ENCODE measurements around the gene PPP1R10.

The PPP1R10 gene

GRCh38 chr6:30618270-30618797 is 1.3 kb upstream of the PPP1R10 start:
- DNase-seq, result no peak

DNA sequence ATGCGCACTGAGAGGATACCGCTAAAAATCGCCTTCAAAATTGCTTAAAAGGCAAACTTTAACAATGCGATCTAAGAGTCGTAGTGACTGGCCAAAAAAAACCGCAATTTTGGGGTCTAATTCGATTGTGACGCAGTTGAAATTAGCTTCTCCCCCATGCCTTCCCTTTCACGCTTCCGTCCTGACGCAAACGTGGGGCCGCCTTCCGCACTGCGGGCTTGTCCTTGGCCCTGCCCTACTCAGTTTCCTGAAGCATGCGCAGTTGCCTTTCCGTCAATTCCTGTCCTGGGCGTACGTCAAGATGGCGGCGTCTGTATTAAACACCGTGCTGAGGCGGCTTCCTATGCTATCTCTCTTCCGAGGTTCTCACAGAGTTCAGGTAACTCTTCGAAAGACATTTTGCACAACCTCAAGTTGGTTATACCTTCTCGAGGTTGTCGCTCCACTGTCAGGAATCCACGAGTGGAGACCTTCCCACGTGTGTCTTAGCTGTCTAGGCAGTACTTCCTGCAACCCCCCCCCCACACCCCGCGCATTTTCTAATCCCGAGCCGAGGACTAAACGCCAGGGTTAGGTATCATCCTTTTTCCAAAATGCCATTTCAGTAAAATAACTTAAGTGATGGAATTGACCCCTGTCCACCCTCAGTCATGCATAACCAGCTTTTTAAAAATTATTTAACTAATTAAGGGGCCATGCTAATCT is 674 bp upstream of the PPP1R10 start, which contains the start of gene MRPS18B:
MRPS18B (plus strand) TSS at position 276 of the 705 bp plus-strand sequence; CDS start at position 302, 26 bp downstream.
- DNase-seq, result peak; percentile 91

- DNase-seq, result no peak
These were observed 859 bp downstream of the PPP1R10 start for GRCh38 chr6:30615958-30616810.

GRCh38 chr6:30615219-30615957 is 1.7 kb downstream of the PPP1R10 start:
- DNase-seq, result peak; percentile 25

DNA sequence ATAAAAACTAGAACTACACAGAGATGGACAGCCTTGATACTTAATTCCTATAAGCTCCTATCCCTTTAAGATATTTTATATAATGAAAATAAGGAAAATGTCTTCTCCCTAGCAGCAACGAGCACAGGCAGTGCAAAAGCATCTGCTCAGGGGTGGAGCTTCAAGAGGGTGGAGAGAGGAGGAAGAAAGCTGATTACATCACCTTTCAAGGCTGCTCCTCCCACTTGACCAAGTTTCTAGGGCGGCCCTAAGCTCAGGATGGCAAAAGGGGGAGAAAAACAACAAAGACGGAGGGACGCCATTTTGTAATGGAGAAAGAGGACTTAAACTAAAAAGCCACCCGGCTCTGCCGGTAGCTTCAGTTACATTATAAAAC is 2.2 kb downstream of the PPP1R10 start:
- DNase-seq, result peak; percentile 91

GRCh38 chr6:30614044-30614842 is 2.8 kb downstream of the PPP1R10 start:
- no peak for DNase-seq

- no peak for DNase-seq
These were observed 3.6 kb downstream of the PPP1R10 start for GRCh38 chr6:30613251-30614043.

DNA sequence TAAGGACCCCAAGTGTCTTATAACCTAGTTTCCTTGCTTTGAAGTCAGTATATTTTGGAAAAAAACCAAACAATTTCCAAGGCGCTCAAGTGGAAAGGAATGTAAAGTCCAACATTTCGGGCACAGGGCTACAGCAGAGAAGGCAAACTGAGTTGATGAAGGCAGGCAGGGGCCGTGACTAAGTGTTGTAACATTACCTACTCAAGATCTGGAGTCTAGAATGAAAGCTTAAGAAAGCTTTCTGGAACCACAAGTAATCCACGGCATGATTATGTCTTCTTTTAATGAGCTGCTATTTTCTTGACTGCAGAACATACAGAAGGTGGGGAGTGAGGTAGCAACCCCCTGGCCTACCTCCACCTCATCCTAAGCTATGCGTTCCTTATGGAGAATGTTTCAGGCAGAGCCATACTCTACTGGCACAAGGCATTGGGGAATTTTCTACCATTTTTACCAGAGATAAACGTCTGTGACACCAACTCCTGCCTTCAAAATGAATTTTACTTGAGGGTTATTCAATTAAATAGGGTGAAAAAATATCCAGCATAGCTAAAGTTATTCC is 4.3 kb downstream of the PPP1R10 start:
- DNase-seq, result no peak

- DNase-seq, result no peak
These were observed 4.8 kb downstream of the PPP1R10 start for GRCh38 chr6:30612213-30612612.

GRCh38 chr6:30611856-30612194 is 5.2 kb downstream of the PPP1R10 start:
- no peak for DNase-seq

GRCh38 chr6:30611150-30611855 is 5.7 kb downstream of the PPP1R10 start:
- DNase-seq, result no peak

GRCh38 chr6:30610065-30610464 is 7.0 kb downstream of the PPP1R10 start:
- no peak for DNase-seq

- no peak for DNase-seq
These were observed 13.1 kb downstream of the PPP1R10 start for GRCh38 chr6:30603961-30604360.

DNA sequence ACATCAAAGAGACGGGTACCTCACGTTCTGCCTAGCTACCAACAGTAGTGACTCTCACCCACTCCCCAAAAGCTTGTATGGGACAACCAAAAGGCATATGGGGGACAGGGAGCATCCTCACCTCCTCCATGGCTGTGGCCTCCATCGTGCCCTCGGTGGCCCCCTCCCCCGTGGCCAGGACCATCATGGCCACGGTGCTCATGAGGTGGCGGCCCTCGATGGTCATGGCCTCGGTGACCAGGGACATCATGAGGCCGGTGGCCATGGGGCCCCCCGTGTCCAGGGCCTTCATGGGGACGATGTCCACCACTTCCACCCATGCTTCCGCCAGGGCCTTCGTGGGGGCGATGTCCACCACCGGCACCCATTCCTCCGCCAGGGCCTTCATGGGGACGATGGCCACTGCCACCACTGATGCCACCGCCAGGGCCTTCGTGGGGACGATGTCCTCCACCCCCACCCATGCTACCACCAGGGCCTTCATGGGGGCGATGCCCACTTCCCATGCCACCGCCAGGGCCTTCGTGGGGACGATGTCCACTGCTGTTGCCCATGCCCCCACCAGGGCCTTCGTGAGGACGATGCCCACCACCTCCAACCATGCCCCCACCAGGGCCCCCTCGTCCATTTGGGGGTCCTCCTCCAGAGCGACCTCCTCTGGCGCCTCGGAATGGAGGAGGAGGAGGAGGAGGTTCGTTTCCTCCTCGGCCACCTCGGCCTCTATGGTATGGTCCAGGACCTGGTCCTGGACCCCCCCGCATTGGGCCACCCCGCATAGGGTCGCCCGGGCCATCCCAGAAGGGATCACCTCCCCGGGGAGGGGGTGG is 15.0 kb downstream of the PPP1R10 start:
- no peak for DNase-seq

- no peak for DNase-seq
These were observed 15.6 kb downstream of the PPP1R10 start for GRCh38 chr6:30601436-30601814.

DNA sequence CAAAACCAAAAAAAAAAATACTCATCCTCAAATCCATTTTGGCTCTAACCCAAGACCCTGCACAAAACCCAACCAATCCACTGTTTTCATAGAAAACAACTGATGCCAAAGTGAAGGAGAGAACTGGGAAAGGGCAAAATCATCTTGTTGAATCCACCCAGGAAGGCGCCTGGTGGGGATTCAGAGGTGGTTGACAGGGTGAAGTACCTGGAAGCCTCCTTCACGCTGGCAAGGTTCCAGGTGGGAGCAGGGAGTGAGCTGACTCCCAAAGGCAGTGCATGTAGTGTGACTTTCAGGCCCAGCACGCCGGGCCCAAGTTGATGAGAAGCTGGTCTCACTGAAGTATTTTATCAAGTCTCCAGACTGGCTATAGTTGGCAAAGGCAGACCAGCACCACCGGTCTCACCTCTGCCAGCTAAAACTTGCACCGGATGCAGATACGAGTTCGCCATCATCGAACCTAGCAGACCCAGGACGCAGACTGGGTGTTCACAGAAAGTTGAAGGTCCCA is 16.5 kb downstream of the PPP1R10 start:
- DNase-seq, result no peak

- no peak for DNase-seq
These were observed 17.3 kb downstream of the PPP1R10 start for GRCh38 chr6:30599625-30600324.

DNA sequence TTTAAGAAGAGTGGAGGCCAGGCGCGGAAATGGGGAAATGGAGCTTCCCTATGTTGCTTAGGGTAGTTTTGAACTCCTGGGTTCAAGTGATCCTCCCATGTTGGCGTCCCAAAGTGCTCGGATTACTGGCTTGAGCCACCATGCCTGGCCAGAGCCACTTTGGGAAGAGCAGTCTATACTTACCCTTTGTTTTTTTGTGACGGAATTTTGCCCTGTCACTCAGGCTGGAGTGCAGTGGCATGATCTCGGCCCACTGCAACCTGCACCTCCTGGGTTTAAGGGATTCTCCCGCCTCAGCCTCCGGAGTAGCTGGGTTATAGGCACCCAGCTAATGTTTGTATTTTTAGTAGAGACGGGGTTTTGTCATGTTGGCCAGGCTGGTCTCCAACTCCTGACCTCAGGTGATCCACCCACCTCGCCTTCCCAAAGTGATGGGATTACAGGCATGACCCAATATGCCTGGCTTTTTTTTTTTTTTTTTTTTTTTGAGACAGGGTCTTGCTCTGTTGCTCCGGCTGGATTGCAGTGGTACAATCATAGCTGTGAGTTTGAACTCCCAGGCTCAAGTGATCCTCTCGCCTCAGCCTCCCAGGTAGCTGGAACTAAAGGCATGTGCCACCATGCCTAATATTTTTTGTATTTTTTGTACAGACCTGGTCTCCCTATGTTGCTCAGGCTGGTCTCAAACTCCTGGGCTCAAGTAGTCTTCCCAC is 18.0 kb downstream of the PPP1R10 start:
- no peak for DNase-seq

Measured in amniotic stem cell (primary cell).